GM12874 (cell line): Measurements from ENCODE around the gene NOVA2.
A peak's percentile ranks its signal among the peaks of the same experiment; 100 is the strongest.

ENCODE experiments used
- CTCF ChIP-seq: IDR thresholded peaks from 2 replicates; pipeline ENCODE4 v1.5.1; 2011; ENCODE audit warnings: low read depth, mild to moderate bottlenecking, control low read depth, low read length, moderate library complexity; ENCODE audit not compliant: insufficient read depth

The NOVA2 gene

GRCh38 chr19:45924891-45925447, 48.7 kb downstream of the NOVA2 start:
- TF ChIP-seq CTCF: no peak

- TF ChIP-seq CTCF: peak; percentile 46
These were observed 51.4 kb downstream of the NOVA2 start for GRCh38 chr19:45922281-45922680.

GRCh38 chr19:45920458-45920857, 53.2 kb downstream of the NOVA2 start:
- TF ChIP-seq CTCF: no peak

GRCh38 chr19:45919678-45920077, 54.0 kb downstream of the NOVA2 start:
- no peak for TF ChIP-seq CTCF

- no peak for TF ChIP-seq CTCF
These were observed 54.9 kb downstream of the NOVA2 start for GRCh38 chr19:45918721-45919120.

- TF ChIP-seq CTCF: no peak
These were observed 56.1 kb downstream of the NOVA2 start for GRCh38 chr19:45917421-45918091.

GRCh38 chr19:45913874-45914830, 59.5 kb downstream of the NOVA2 start, which contains the start of gene NANOS2:
Gene NANOS2, minus strand, starts transcription at chr19:45914778. Its CDS starts 85 bp downstream, at chr19:45914693.
- TF ChIP-seq CTCF: 0 out of 2 replicates have a peak, but pooled peaks have one; percentile 8
